HT1080 (cell line): ENCODE results near the gene CELSR3. TPM values are rescaled to one million over a fixed set of nuclear protein-coding genes. Genes with fewer than 3 reads are reported as not detected.

Experiments
- DNase-seq: peaks from one replicate; pipeline ENCODE4 v3.0.0-alpha.2; 2015; ENCODE audit warnings: low read depth
- total RNA-seq: library from RNA; depleted of rRNA; stranded (reverse); fragments of >200 nt; shearing (Covaris generic); gene quantifications from 2 replicates; pipeline ENCODE4 v1.2.3, GENCODE V29; 2014

The CELSR3 gene
- total RNA-seq, 1 experiment from 2014 or later, result 3.5 TPM

DNA sequence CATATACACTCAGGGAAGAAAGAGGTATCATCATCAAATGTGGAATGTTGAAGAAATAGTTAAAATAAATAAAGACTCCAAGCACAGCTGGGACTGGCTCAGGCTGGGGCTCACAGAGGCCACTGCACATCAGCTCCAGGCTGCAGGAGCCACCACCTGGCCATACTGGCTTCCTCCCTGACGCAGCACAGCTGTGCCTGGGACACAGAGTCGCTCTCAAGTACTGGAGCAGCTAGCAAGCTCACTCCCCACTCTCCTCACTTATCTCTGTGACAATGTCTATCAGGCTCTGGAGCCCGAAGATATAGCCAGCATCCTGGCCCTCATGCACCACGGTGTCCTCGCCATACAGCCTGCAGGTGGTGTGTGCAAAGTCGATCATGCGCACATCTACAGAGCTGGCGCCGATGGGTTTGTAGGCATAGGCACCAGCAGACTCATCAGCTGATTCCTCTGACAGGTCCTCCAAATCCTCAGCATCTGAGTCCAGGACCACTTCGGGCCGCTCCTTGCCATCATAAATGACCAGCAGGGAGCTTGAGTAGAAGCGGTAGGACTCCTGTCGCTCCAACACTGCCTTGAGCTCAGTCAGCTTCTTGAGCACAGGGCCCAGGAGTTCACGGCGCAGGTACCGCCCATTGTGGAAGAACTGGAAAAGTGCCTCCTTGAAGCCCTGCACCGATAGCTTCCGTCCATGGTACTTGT is 25.5 kb upstream of the CELSR3 start:
- no peak for DNase-seq

DNA sequence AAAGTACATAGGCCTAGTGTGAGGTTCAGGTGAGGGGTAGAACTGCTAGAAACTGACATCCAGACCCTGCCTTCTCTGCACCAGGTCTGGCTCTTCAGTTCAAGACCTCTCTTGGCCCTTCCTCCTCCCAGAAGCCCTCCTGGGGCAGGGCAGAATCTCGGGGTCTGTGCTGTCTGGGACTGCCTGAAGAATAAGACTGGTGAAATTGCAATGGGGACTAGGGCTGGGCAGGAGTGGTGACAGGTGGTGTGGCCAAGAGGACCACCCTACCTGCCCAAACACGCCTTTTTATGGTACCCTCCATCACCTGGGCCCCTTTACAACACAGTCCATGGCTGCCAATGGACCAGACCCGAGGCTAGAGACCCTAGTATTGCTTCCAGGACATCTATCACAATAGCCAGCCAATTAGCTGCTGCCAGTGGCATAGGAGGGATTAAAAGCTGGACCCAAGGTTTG is 24.6 kb upstream of the CELSR3 start:
- no peak for DNase-seq

DNA sequence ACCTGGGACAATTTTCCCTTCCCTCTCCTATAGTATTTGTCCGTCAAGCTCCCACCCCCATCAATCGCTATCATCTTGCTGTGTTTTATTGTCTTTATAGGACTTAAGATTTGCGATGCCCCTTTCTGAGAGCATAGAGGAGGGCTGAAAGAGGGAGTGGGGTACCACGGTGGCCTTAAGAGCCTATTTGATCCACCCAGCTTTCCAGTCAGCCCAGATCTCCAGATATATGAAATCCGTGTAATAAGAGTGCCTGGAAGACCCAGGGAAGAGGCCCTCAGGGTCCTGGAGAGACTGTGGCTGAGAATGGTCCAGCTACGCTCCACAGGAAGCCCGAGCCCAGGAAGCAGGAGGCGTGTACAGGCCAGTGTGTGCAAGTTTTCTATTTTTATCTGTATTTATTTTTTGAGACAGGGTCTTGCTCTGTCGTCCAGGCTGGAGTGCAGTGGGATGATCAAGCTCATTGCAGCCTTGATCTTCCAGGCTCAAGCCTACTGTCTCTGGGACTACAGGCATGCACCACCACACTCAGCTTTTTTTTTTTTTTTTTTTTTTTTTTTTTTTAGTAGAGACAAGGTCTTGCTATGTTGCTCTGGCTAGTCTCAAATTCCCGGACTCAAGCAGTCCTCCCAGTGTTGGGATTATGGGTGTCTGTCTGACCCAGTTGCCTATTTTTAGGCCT is 24.0 kb upstream of the CELSR3 start:
- no peak for DNase-seq

DNA sequence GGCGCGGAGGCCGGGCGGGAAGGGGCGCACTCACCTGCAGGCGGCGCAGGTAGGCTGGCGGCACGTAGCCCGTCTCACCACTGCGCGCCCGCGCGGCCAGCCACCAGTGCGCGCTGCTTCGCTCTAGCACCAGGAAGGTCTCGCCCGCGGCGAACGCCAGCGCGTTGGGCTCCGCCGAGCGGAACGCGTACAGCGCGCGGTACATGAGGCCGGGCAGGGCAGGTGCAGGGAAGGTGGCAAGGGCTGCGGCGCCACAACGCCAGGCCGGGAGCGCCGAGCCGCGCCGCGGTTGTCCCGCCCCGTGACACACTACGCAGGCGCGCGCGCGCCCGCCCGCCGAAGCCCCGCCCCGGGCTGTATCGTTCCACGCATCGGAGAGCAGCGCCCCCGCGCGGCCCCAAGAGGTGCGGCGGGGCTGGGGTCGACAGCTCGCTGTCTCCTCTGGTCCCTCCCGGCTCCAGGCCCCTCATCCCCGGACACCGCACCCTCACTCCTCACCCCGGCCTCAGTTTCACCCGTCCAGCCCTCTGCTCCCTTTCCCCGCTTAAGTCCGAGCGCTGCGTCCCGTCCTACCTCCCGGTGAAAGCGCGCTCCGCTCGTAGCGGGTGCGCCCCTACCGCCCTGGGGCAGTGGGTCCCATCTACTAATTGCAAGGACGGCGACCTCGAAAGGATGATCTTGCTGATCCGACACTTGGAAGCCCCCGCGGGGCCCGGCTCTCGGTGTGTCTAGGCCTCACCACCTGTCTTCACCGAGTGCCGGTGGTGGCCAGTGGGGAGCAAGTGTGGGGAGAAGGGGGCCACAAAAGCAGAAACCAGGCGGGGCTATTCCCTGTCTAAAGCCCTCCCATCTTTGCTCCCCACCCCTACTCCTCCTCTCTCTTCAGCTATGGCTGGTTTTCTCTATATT is 23.2 kb upstream of the CELSR3 start, which contains the start of gene NCKIPSD:
Gene NCKIPSD, minus strand, starts transcription at position 313 of the 909 bp plus-strand sequence. Its CDS starts 108 bp downstream, at position 205.
- DNase-seq, result peak; percentile 74

DNA sequence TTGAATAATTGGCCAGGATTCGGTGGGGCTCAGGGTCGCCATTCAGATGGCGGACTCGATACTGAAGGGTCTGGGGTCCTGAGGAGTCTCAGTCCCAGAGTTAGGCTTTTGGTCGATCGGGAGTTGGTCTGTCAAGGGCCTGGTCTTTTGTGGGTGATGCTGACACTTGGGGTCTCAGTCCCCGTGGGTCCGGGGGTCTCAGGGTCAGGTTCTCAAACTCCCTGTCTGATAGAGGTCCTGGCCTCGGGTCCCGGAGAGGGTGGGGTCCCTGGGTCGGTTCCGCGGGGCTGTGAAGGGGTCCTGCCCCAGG is 22.6 kb upstream of the CELSR3 start:
- no peak for DNase-seq

DNA sequence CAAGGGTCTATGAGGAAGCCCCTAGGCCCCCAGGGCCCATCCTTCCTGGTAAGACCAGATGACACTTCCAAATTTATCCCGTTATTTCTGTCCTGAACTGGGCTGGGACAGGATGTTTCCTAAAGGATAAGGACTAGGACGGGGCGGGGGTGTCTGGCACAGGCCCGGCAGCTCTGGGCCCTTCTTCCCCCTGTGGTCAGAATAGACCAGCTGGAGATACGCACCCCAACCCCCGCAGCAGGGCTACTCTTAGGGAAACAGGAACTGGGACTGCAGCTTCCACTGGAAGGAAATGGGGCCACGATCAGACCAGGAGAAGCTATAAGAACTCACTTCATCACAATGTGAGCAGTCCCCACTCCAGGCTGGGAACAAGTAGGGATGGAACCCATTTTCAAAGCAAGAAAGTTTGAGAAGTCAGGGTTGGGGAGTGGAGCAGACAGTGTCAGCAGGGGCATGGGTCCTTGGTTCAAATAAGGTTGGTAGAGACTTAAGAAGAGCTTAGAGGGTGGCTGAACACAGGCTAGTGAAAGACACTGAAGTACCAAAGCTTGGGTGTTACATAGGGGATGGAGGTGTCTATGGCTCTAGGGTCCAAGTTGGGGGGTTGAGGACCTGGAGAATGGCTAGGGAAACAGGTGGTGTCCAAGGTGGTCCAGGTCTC is 21.9 kb upstream of the CELSR3 start:
- no peak for DNase-seq

DNA sequence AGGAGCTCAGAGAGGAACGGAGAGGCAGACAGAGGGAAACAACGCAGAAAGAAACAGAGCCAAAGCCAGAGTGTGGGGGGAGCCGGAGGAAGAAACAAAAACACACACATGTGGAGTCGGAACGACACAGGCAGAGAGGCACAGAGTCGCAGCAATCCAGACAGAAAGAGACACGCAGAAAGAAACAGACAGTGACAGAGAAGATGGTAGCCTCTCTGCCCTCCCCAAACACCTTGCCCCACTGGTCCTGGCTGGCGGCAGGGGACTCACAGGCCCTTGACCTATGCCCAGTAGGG is 21.3 kb upstream of the CELSR3 start:
- DNase-seq, result no peak

DNA sequence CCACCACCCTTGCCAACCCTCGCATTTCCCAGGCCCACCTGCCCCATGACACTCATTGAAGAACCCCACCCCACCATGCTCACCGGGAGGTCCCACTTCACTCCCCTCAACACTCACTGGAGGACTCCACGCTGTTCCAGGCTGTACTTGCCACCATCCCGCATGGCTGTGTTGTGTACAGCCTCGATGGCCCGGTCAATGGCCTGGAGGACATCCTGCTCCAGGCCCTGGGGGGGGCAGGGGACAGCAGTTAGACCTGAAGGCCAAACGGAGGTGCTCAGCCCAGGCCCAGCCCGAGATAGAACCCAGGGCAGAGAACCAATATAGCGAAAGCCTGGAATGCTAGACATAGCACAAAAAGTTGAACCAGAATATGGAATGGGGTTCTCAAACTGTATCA is 20.1 kb upstream of the CELSR3 start:
- no peak for DNase-seq

DNA sequence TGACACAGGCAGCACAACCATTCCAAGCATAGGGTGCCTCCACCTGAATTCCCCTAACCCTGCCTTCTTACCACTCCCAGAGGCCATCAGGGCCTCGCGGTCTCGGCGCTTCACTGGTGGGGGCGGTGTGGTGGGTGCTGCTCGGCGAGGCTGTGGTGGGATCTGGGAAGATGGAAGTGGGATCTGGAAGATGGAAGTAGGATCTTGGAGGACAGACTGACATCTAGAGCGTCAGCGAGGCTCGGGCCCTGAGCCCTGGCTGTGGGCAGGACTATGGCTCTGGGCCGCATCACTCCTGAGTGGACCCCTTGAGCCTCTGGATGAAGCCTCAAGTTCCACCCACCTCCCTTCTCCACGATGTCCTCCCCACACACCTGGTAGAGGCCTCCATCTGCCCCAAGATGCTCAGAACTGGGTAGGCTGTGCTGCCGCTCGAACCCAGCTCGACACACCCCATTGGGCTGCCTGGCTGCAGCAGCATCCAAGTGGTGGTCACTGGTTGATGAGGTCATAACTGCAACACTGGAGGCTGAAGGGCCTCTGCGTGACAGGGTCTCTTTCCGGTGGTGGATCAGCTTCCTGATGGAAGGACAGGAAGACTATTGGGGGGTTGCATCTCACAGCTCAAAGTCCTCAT is 19.4 kb upstream of the CELSR3 start:
- DNase-seq, result no peak

DNA sequence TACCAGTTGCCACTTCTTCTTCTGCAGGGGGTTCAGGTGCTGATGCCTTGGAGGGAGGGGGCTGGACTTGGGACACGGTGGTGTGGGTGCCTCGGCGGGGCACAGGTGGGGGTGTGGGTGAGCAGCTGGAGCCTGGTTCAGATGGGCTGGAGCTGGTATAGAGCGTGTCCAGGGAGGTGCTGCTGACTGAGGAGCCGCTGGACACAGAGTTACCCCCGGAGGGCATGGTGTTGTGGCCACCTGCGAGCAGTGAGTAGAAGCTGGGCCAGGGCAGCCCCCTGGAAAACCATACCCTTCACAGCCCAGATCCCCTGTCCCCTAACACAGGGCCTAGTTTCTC is 18.8 kb upstream of the CELSR3 start:
- no peak for DNase-seq

DNA sequence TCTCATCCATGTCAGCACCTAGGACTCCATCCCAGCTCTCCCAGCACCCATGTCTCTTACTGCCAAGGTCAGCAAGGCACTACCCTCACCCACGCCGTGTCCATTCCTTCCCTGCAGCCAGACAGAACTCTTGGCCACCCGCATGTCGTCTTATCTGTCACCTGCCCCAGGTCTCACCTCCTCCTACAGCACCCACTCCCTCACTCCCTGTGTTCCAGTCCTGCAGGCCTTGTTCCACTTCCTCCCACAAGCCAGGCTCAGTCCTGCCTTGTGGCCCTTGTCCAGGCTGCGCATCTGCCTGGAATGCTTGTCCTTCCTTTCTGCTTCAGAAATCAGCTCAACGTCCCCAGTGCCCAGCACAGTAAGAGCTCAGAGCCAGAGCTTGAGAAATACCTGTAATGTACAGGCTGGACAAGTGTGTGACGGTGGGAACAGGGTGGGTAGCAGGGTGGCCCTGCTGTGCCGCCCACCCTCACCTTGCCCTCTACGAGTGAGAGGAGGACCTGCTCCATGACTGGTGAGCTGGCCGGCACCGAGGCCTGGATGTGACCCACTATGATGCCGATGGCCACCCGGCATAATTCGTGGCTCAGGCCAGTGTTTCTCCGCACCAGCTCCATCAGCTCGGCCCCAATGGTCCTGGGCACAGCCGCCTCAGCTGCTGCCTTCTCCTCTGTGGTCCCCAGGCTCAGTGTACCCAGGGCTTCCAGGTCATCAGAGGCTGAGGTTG is 18.3 kb upstream of the CELSR3 start:
- DNase-seq, result no peak

DNA sequence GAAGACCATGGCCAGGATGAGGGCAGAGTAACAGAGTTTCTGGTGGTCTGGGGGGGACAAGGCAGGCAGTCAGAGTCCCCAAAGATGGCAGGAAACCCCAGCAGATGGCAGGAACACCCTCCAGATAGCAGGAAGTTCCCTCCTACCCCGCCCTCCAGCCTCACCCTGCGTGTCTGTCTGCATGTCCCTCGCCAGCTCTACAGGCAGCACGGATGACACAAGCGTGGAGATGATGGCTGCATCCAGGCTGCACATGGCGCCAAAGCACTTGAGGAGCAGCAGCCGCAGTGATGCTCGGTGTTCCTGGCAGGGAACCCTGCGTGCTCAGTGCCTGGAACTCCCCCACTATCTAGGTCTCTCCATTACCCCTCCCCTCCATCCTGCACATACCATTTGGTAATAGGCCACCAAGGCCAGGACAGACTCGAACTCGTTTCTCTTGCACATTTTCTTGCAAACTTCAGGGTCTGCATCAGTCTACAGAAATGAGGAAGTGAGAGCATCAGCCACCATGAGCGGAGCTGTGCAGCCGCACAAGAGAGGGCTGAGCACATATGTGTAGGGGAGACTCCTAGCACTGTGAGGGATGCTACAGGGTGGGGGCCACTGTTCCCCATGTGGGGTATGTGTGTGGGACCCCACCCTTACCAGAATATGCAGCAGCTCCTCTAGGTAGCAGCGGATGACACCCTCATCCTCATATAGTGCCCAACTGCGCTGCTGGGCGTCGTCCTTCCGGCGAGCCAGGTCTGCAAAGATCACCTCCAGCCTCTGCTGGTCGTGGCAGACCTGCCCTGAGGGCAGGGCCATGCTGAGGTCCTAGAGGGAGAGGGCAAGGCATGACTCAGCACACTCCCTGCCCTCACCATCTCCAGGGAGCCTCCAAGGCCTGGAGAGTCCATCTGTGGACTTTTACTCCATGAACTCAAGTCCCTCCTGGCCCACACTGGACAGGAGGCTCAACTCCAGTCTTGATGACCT is 17.0 kb upstream of the CELSR3 start:
- no peak for DNase-seq

DNA sequence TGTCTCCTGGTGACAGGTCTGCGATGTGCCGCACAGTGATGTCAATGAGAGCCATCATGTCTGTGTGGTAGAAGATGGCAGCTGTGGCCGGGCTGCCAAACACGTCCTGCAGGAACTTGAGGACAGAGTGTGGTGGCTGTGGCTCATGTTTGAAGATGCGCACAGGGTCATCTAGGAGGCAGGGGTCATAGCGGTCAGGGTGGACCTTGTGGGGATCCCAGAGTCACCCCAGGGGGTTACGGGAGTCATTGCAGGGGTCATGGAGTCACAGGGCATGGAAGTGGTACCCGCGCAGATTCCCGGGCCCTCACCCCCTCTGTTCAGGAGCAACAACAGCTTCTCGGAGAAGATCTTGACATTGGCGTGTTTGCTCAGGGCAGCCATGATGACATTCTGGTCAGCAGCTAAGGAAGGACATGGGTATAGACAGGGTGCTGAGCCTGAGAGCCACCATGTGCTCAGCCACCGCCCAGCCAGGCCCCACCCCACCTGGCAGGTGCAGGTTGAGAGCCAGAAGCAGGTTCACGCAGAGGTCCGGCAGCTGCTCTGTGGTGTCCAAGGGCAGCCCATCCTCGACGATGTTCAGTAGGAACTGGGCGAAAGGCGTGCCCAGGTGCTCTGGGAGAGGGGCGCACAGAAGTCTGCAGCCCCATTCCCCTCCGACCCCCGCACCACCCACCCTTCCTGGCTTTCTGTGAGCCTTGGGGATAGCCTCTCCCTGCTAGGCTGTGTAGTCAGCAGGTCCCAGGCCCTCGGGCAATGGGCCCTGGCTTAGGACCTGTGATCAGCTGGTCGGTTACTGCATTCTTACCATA is 16.1 kb upstream of the CELSR3 start:
- no peak for DNase-seq

DNA sequence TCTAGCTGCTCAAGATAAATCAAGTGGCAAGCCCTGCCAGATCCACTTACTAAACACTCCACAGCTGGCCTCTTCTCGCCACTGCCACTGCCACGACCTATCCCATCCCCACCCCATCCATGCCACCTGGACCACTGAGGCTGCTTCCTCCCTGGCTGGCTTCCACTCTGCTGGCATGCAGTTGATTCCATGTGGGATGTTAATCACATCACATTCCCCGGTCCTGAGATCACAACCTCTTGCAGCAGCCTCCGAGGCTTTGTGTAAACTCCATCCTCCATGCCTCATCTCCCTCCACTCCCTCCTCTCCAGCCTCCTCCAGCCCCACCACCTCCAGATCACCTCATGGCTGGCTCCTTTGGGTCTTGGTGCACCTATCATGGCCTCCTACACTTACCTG is 15.4 kb upstream of the CELSR3 start:
- no peak for DNase-seq

DNA sequence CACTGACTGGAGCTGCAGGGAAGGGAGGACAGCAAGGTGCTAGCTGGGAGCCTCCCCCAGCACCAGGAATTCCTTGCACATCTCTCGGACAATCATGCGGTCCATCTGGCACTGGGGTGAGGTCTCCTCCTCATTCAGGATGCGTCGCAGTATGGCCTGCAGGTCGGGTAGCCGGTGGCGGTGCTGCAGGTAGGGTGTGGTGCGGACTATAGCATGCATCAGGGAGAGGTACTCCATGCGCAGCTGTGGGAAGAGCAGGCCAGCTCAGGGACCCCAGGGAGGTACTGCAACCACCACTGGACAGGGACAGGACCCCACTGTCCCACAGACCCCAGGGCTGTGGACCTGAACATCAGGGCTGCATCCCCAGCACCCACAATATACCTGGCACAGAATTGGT is 11.8 kb upstream of the CELSR3 start:
- DNase-seq, result no peak

DNA sequence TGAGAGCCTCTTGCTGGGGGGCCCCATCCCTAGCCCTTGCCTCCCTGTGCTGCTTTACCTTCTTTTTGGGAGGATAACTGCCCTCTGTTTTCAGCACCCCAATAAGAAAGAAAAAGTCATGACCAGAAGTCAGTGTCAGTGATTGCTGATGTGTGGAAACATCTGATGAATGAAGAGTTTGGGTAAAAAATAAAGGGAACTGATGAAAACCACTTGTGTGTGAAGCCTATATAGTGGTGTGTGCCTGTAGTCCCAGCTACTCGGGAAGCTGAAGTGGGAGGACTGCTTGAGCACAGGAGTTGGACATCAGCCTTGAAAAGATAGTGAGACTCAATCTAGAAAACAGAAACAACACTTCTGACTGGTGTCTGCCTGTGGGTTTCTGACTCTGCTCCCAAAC is 9.8 kb upstream of the CELSR3 start:
- no peak for DNase-seq

DNA sequence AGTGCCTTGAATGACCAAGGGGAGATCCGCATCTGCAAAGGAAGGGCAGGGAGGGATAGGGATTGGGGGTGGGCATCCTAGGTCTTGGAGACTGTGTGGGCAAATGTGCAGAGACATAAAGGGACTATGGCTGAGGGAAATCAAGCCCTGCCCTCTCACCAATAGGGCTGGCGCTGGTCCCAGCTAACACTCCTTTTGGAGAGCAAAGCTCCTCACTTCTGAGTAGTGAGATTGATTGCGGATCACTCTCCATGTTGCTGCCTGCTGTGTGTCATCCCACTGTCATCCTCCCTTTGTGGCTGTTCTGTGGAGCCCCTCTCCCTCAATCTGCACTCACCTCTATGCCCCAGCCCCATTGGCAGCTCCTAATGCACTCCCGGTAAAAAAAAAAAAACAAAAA is 2.2 kb upstream of the CELSR3 start:
- DNase-seq, result no peak

DNA sequence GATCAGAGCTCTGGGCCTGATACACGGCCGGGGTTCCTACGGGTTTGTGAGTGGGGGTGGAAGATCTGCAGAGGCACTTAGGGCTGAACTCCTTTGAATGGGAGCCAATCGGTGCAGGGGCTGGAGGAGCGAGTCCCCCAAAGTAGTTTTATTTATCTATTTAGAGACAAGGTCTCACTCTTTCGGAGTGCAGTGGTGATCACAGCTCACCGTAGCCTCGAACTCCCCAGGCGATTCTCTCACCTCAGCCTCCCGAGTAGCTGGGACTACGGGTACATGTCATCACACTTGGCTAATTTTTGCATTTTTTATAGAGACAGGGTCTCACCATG is 1.6 kb upstream of the CELSR3 start:
- DNase-seq, result no peak
